Measurements from ENCODE around the gene WRNIP1. TPM values are rescaled to one million over a fixed set of nuclear protein-coding genes. Genes with fewer than 3 reads are reported as not detected.

Gene WRNIP1
- total and polyA plus RNA-seq, 2 of the 13 experiments (the other 11 are each of a cell fraction or from before 2014, with no cell fraction given), result 77.7 to 90.3 TPM

DNA sequence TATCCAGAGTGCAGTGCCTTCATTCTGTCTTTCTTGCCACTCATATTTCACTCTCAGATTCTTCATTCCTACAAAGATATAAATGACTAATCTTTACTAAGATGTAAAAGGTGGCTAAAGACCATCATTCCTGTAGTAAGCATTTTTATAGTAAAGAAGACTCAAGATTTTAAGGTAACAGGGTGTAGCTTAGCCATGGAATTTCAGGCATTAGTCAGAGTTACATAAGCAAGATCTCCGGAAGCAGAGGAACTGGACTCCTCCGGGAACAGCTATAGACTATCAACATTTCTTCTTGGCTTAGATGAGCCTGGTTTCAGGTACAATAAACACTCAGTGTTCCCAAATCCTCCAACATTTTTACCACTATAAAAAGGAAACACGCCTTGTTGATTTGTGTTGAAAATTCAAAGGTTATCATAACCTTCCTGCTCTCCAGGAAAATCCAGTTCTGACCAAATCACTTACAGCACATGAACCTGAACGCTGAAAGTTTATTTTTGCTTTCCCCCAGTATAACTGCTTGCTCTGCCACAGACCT is 52.8 kb downstream of the WRNIP1 start (continued):
- TF ChIP-seq ZNF513 (CRISPR knock-in tag; conservative IDR thresholded peaks at IDR 0.05), result no peak
- no peak for TF ChIP-seq ZNF766 (CRISPR knock-in tag; IDR thresholded peaks at IDR 0.05; ENCODE audit: borderline replicate concordance)
- 0 out of 2 replicates have a peak, but pooled peaks have one; percentile 31 for TF ChIP-seq ZNF614 (CRISPR knock-in tag; IDR thresholded peaks at IDR 0.05; ENCODE audit: borderline replicate concordance)
- 0 out of 2 replicates have a peak, but pooled peaks have one; percentile 13 for TF ChIP-seq SP5 (CRISPR knock-in tag; IDR thresholded peaks at IDR 0.05; ENCODE audit: borderline replicate concordance, low read depth)
- peak; percentile 37 for TF ChIP-seq FOXA3 (CRISPR knock-in tag; IDR thresholded peaks at IDR 0.05)
- TF ChIP-seq ATF3 (CRISPR knock-in tag; IDR thresholded peaks at IDR 0.05), result no peak
- TF ChIP-seq ZNF326 (CRISPR knock-in tag; IDR thresholded peaks at IDR 0.05; ENCODE audit: borderline replicate concordance), result no peak
- TF ChIP-seq BRD4 (CRISPR knock-in tag; IDR thresholded peaks at IDR 0.05), result no peak
- TF ChIP-seq, protein P1, sequence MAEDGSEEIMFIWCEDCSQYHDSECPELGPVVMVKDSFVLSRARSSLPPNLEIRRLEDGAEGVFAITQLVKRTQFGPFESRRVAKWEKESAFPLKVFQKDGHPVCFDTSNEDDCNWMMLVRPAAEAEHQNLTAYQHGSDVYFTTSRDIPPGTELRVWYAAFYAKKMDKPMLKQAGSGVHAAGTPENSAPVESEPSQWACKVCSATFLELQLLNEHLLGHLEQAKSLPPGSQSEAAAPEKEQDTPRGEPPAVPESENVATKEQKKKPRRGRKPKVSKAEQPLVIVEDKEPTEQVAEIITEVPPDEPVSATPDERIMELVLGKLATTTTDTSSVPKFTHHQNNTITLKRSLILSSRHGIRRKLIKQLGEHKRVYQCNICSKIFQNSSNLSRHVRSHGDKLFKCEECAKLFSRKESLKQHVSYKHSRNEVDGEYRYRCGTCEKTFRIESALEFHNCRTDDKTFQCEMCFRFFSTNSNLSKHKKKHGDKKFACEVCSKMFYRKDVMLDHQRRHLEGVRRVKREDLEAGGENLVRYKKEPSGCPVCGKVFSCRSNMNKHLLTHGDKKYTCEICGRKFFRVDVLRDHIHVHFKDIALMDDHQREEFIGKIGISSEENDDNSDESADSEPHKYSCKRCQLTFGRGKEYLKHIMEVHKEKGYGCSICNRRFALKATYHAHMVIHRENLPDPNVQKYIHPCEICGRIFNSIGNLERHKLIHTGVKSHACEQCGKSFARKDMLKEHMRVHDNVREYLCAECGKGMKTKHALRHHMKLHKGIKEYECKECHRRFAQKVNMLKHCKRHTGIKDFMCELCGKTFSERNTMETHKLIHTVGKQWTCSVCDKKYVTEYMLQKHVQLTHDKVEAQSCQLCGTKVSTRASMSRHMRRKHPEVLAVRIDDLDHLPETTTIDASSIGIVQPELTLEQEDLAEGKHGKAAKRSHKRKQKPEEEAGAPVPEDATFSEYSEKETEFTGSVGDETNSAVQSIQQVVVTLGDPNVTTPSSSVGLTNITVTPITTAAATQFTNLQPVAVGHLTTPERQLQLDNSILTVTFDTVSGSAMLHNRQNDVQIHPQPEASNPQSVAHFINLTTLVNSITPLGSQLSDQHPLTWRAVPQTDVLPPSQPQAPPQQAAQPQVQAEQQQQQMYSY (CRISPR knock-in tag; IDR thresholded peaks at IDR 0.05), result peak; percentile 98
- no peak for TF ChIP-seq ZNF382 (CRISPR knock-in tag; IDR thresholded peaks at IDR 0.05; ENCODE audit: borderline replicate concordance)
- no peak for TF ChIP-seq POLR2A (IDR thresholded peaks at IDR 0.05; ENCODE audit: insufficient read depth in 1 of 2, low read depth in 2 of 2, low read length in 2 of 2)
- TF ChIP-seq, protein P2, sequence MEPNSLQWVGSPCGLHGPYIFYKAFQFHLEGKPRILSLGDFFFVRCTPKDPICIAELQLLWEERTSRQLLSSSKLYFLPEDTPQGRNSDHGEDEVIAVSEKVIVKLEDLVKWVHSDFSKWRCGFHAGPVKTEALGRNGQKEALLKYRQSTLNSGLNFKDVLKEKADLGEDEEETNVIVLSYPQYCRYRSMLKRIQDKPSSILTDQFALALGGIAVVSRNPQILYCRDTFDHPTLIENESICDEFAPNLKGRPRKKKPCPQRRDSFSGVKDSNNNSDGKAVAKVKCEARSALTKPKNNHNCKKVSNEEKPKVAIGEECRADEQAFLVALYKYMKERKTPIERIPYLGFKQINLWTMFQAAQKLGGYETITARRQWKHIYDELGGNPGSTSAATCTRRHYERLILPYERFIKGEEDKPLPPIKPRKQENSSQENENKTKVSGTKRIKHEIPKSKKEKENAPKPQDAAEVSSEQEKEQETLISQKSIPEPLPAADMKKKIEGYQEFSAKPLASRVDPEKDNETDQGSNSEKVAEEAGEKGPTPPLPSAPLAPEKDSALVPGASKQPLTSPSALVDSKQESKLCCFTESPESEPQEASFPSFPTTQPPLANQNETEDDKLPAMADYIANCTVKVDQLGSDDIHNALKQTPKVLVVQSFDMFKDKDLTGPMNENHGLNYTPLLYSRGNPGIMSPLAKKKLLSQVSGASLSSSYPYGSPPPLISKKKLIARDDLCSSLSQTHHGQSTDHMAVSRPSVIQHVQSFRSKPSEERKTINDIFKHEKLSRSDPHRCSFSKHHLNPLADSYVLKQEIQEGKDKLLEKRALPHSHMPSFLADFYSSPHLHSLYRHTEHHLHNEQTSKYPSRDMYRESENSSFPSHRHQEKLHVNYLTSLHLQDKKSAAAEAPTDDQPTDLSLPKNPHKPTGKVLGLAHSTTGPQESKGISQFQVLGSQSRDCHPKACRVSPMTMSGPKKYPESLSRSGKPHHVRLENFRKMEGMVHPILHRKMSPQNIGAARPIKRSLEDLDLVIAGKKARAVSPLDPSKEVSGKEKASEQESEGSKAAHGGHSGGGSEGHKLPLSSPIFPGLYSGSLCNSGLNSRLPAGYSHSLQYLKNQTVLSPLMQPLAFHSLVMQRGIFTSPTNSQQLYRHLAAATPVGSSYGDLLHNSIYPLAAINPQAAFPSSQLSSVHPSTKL (CRISPR knock-in tag; IDR thresholded peaks at IDR 0.05), result peak; percentile 63
- TF ChIP-seq ZGPAT (CRISPR knock-in tag; IDR thresholded peaks at IDR 0.05), result 0 out of 2 replicates have a peak, but pooled peaks have one; percentile 55
- TF ChIP-seq ZNF136 (CRISPR knock-in tag; IDR thresholded peaks at IDR 0.05; ENCODE audit: low read depth), result no peak
- TF ChIP-seq THRA (CRISPR knock-in tag; IDR thresholded peaks at IDR 0.05; ENCODE audit: borderline replicate concordance), result 0 out of 2 replicates have a peak, but pooled peaks have one; percentile 13
- TF ChIP-seq FOSL2 (CRISPR knock-in tag; IDR thresholded peaks at IDR 0.05), result peak; percentile 76
- TF ChIP-seq ZFP41 (CRISPR knock-in tag; IDR thresholded peaks at IDR 0.05; ENCODE audit: borderline replicate concordance), result no peak

All from HepG2 (cell line).